ENCODE results near the gene USH2A.

Gene USH2A

DNA sequence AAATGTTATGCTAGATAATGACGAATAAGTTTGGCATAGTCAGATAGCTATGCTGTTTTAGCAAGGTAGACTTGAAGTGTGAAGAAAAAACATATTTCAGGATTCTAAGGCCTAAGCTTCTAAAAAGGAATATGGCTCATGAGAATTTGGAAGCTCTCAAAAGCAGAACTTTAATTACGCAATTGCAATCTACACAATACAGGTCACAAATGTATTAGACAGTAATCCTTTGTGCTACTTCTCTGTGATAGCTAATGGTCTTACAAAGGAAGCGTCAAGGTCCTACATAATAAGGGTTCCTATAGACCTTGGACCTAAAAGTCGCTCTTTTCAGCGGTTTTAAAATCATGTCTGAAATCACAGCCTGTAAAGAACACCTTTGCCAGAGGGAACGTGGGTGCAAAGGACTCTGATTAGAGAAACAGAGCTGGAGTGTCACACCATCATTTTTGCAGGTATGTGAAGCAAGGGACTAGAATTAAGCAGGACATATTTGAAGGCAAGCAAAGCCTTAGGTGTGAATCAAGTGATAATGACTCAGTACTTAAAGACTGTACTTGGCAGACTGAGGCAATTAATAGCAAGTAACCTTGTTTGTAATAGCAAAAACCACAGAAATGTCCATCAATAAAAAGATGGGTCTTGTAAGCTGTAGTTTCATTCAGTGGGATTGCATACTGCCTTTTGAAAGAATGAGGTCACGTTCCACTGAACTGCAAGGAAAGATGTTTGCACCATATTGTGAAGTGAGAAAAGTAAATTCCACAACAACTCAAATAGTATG is 436.0 kb downstream of the USH2A start:
- no peaks in the 10 kb centered on the region for H3K9me3 ChIP-seq
- no peak for DNase-seq
- H3K4me1 ChIP-seq, result no peaks in the 10 kb centered on the region
- no peak overlapping the region for H3K4me3 ChIP-seq
- intact Hi-C loops (cut with DNase I; ENCODE audit: low total_unique reads), result no loop called here
- TF ChIP-seq, protein P1, sequence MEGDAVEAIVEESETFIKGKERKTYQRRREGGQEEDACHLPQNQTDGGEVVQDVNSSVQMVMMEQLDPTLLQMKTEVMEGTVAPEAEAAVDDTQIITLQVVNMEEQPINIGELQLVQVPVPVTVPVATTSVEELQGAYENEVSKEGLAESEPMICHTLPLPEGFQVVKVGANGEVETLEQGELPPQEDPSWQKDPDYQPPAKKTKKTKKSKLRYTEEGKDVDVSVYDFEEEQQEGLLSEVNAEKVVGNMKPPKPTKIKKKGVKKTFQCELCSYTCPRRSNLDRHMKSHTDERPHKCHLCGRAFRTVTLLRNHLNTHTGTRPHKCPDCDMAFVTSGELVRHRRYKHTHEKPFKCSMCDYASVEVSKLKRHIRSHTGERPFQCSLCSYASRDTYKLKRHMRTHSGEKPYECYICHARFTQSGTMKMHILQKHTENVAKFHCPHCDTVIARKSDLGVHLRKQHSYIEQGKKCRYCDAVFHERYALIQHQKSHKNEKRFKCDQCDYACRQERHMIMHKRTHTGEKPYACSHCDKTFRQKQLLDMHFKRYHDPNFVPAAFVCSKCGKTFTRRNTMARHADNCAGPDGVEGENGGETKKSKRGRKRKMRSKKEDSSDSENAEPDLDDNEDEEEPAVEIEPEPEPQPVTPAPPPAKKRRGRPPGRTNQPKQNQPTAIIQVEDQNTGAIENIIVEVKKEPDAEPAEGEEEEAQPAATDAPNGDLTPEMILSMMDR (IDR thresholded peaks at IDR 0.05), result no peak
- no peaks in the 10 kb centered on the region for H3K27me3 ChIP-seq
- no peaks in the 10 kb centered on the region for H3K36me3 ChIP-seq
- H3K27ac ChIP-seq, result no peak overlapping the region

- Histone ChIP-seq H3K27ac (no peak overlapping the region), H3K36me3 (no peaks in the 10 kb centered on the region), H3K4me3 (no peak overlapping the region), H3K27me3 (no peaks in the 10 kb centered on the region), H3K4me1 (no peaks in the 10 kb centered on the region), H3K9me3 (no peaks in the 10 kb centered on the region)
- TF ChIP-seq, protein P1 (IDR thresholded peaks at IDR 0.05), result no peak
- intact Hi-C loops (cut with DNase I; ENCODE audit: low total_unique reads), result no loop called here
- no peak for DNase-seq
These were observed 436.8 kb downstream of the USH2A start for GRCh38 chr1:215986401-215986800.

GRCh38 chr1:215983680-215984079 is 439.6 kb downstream of the USH2A start:
- no peak for DNase-seq
- Histone ChIP-seq H3K9me3 (no peaks in the 10 kb centered on the region), H3K27me3 (no peaks in the 10 kb centered on the region), H3K27ac (no peak overlapping the region), H3K4me3 (no peak overlapping the region), H3K4me1 (no peaks in the 10 kb centered on the region), H3K36me3 (no peaks in the 10 kb centered on the region)
- TF ChIP-seq, protein P1 (IDR thresholded peaks at IDR 0.05), result no peak
- intact Hi-C loops (cut with DNase I; ENCODE audit: low total_unique reads), result no loop called here

- Histone ChIP-seq H3K27me3 (no peaks in the 10 kb centered on the region), H3K4me1 (no peaks in the 10 kb centered on the region), H3K36me3 (no peaks in the 10 kb centered on the region), H3K27ac (no peak overlapping the region), H3K4me3 (no peak overlapping the region), H3K9me3 (no peaks in the 10 kb centered on the region)
- no peak for DNase-seq
- TF ChIP-seq, protein P1 (IDR thresholded peaks at IDR 0.05), result no peak
- intact Hi-C loops (cut with DNase I; ENCODE audit: low total_unique reads), result no loop called here
These were observed 451.3 kb downstream of the USH2A start for GRCh38 chr1:215971793-215972441.

- Histone ChIP-seq H3K4me1 (no peaks in the 10 kb centered on the region), H3K9me3 (no peaks in the 10 kb centered on the region), H3K4me3 (no peak overlapping the region), H3K27ac (no peak overlapping the region), H3K27me3 (no peaks in the 10 kb centered on the region), H3K36me3 (no peaks in the 10 kb centered on the region)
- intact Hi-C loops (cut with DNase I; ENCODE audit: low total_unique reads), result no loop called here
- no peak for DNase-seq
- TF ChIP-seq, protein P1 (IDR thresholded peaks at IDR 0.05), result no peak
These were observed 452.8 kb downstream of the USH2A start for GRCh38 chr1:215970406-215970805.
